Measurements from ENCODE around the gene DEFB113. TPM values are rescaled to one million over a fixed set of nuclear protein-coding genes. Genes with fewer than 3 reads are reported as not detected.

Gene DEFB113
- total and polyA plus RNA-seq, 10 of the 15 experiments (the other 5 are each of a cell fraction or from before 2014, with no cell fraction given) = not detected

GRCh38 chr6:49919261-49919660 lies 50.2 kb downstream of the DEFB113 start:
- intact Hi-C loops (cut with micrococcal nuclease; ENCODE audit: unreplicated experiment) (no loop called here), in situ Hi-C loops (cut with MboI) (no loop called here)
- Histone ChIP-seq H3K27me3 (replicated peaks in 1 of 2; ENCODE audit: control insufficient read depth in 2 of 2, insufficient read depth in 2 of 2, low read length in 1 of 2) (no peaks in the 10 kb centered on the region), H3K27ac (ENCODE audit: control insufficient read depth, insufficient read depth) (no peak overlapping the region), H3K36me3 (ENCODE audit: control insufficient read depth in 2 of 2, insufficient read depth in 2 of 2, low read length in 1 of 2) (no peaks in the 10 kb centered on the region), H3K4me2 (ENCODE audit: control insufficient read depth, insufficient read depth) (no peak overlapping the region), H3K4me1 (ENCODE audit: control insufficient read depth, insufficient read depth, low read length) (no peaks in the 10 kb centered on the region), H4K20me1 (ENCODE audit: control insufficient read depth, insufficient read depth) (no peaks in the 10 kb centered on the region), H3K79me2 (ENCODE audit: control insufficient read depth, insufficient read depth, low read length) (no peaks in the 10 kb centered on the region), H3K9me3 (replicated peaks; ENCODE audit: control insufficient read depth, insufficient read depth, low read length) (no peaks in the 10 kb centered on the region), H3K9ac (ENCODE audit: control insufficient read depth, insufficient read depth, low read length) (no peak overlapping the region), H3K4me3 (no peak overlapping the region), H2AFZ (ENCODE audit: control insufficient read depth, low read depth, low read length) (no peak overlapping the region)
- BruUV-seq (replicated peaks) = no TSS peak
- POLR2A ChIA-PET = no interaction called here
- RAD21 ChIA-PET (ENCODE audit: unreplicated experiment) = no interaction called here
- 44% methylated on average over 4 of the region's 4 CpGs for WGBS (ENCODE audit: insufficient coverage, insufficient replicate concordance, low lambda C conversion rate, missing lambda C conversion rate)
- SMC1A ChIA-PET (ENCODE audit: uncharacterized antibody, unreplicated experiment) = no interaction called here
- ATAC-seq = no peak
- TF ChIP-seq NRF1 (conservative IDR thresholded peaks at IDR 0.05; ENCODE audit: low read depth, low read length) = no peak
- no peak for DNase-seq (ENCODE audit: low read depth, low spot score)
- no peak for FAIRE-seq
- CTCF ChIA-PET = no interaction called here

DNA sequence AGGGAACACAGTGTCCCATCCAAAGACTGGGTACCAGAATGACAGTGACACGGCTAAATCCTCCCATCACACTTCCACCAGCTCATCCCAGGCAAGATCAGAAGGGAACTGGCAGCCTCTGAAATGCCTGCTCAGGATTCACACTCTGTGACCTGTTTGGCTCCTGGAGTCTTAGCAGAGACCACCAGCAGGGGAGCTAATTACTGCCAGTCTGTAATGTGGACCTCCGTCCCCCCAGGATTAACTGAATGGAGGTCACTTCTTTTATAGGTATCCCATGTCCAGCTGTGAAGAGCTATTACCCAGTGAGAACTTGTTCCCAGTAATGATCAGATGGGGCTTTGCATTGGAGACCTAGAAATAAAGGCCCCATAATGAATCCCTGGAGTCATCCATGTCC lies 50.6 kb downstream of the DEFB113 start:
- 0% methylated on average over 2 of the region's 2 CpGs for WGBS (ENCODE audit: insufficient coverage, insufficient replicate concordance, low lambda C conversion rate, missing lambda C conversion rate)
- Histone ChIP-seq H3K36me3 (ENCODE audit: control insufficient read depth in 2 of 2, insufficient read depth in 2 of 2, low read length in 1 of 2) (no peaks in the 10 kb centered on the region), H3K79me2 (ENCODE audit: control insufficient read depth, insufficient read depth, low read length) (no peaks in the 10 kb centered on the region), H2AFZ (ENCODE audit: control insufficient read depth, low read depth, low read length) (no peak overlapping the region), H3K4me3 (no peak overlapping the region), H3K9me3 (replicated peaks; ENCODE audit: control insufficient read depth, insufficient read depth, low read length) (no peaks in the 10 kb centered on the region), H3K4me1 (ENCODE audit: control insufficient read depth, insufficient read depth, low read length) (no peaks in the 10 kb centered on the region), H4K20me1 (ENCODE audit: control insufficient read depth, insufficient read depth) (no peaks in the 10 kb centered on the region), H3K27ac (ENCODE audit: control insufficient read depth, insufficient read depth) (no peak overlapping the region), H3K9ac (ENCODE audit: control insufficient read depth, insufficient read depth, low read length) (no peak overlapping the region), H3K27me3 (replicated peaks in 1 of 2; ENCODE audit: control insufficient read depth in 2 of 2, insufficient read depth in 2 of 2, low read length in 1 of 2) (no peaks in the 10 kb centered on the region), H3K4me2 (ENCODE audit: control insufficient read depth, insufficient read depth) (no peak overlapping the region)
- DNase-seq (ENCODE audit: low read depth, low spot score) (no peak), ATAC-seq (no peak), FAIRE-seq (no peak)
- no peak for TF ChIP-seq IRF3 (IDR thresholded peaks at IDR 0.05)
- no peak for TF ChIP-seq RAD21 (IDR thresholded peaks at IDR 0.05; ENCODE audit: insufficient read depth, low read depth, low read length)
- TF ChIP-seq ZBTB40 (IDR thresholded peaks at IDR 0.05; ENCODE audit: borderline replicate concordance) = no peak
- ChIA-PET SMC1A (ENCODE audit: uncharacterized antibody, unreplicated experiment) (no interaction called here), CTCF (no interaction called here), RAD21 (ENCODE audit: unreplicated experiment) (no interaction called here), POLR2A (no interaction called here)
- in situ Hi-C loops (cut with MboI) = no loop called here
- no TSS peak for BruUV-seq (replicated peaks)
- intact Hi-C loops (cut with micrococcal nuclease; ENCODE audit: unreplicated experiment) = no loop called here

Data from GM12878 (cell line).